Thoracic aorta (tissue), 2 donors: ENCODE data around the gene HECTD1. TPM values are rescaled to one million over a fixed set of nuclear protein-coding genes. Genes with fewer than 3 reads are reported as not detected.
"Not testable (repeated sequence)": the region's sequence is repeated elsewhere in the genome, so short reads cannot be mapped to it uniquely, and the experiment has no call there.

ENCODE experiments used
- ATAC-seq: fragments of 150-250 bp; one replicate; pipeline ENCODE4 v1.8.0; 2017; ENCODE audit warnings: low read depth; ENCODE audit not compliant: insufficient number of reproducible peaks, low FRiP score
- DNase-seq: peaks from one replicate; pipeline ENCODE4 v3.0.0-alpha.2; 2020; ENCODE audit warnings: low spot score
- H3K27ac ChIP-seq, 2 donors: fragments of 200-600 bp; sonication (generic); 1 replicate in 1 of 2; 2 replicates in 1 of 2; pipeline ENCODE4 v1.5.1; 2016; ENCODE audit warnings: mild to moderate bottlenecking in 2 of 2, moderate library complexity in 2 of 2
- H3K27me3 ChIP-seq: fragments of 200-600 bp; sonication (generic); replicated peaks from 2 replicates; pipeline ENCODE4 v1.6.0; 2016; ENCODE audit warnings: mild to moderate bottlenecking; ENCODE audit not compliant: insufficient read depth
- H3K36me3 ChIP-seq: fragments of 200-600 bp; sonication (generic); one replicate; pipeline ENCODE4 v1.5.1; 2016
- H3K4me1 ChIP-seq, 2 donors: fragments of 200-600 bp; sonication (generic); 1 replicate in 1 of 2; 2 replicates in 1 of 2; pipeline versions ENCODE4 v1.5.1 to v1.6.0; 2016; ENCODE audit warnings: low read depth in 2 of 2, mild to moderate bottlenecking in 1 of 2; ENCODE audit not compliant: control insufficient read depth in 1 of 2
- H3K4me3 ChIP-seq: fragments of 200-600 bp; sonication (generic); 2 replicates; pipeline ENCODE4 v1.5.1; 2016; ENCODE audit warnings: mild to moderate bottlenecking
- H3K9me3 ChIP-seq: fragments of 200-600 bp; sonication (generic); 2 replicates; pipeline ENCODE4 v1.5.1; 2016
- CTCF ChIP-seq: fragments of 200-600 bp; sonication (generic); IDR thresholded peaks from one replicate; pipeline ENCODE4 v1.5.1; 2019; ENCODE audit warnings: antibody characterized with exemption
- total RNA-seq, 2 donors: library from RNA; depleted of rRNA; stranded (reverse); fragments of >200 nt; gene quantifications; one replicate each; pipeline versions ENCODE4 v1.1.0 to v1.2.3, GENCODE V29; 2016

HECTD1 gene
- total RNA-seq, 2 donors from 2014 or later, result 82.6 to 185 TPM

- no peak for ATAC-seq
- TF ChIP-seq CTCF, result no peak
- no peak overlapping the region for H3K27ac ChIP-seq
- H3K36me3 ChIP-seq, result peaks cover 66% of the 10 kb centered on the region
- H3K27me3 ChIP-seq, result no peaks in the 10 kb centered on the region
- DNase-seq, result no peak
- no peak overlapping the region for H3K4me3 ChIP-seq
- no peaks in the 10 kb centered on the region for H3K4me1 ChIP-seq
- no peaks in the 10 kb centered on the region for H3K9me3 ChIP-seq
Measured at GRCh38 chr14:31106768-31107167, 100.8 kb downstream of the HECTD1 start.

GRCh38 chr14:31097081-31097480, 110.5 kb downstream of the HECTD1 start:
- Histone ChIP-seq H3K4me1 (no peaks in the 10 kb centered on the region), H3K4me3 (no peak overlapping the region), H3K27ac (no peak overlapping the region), H3K36me3 (peaks cover 17% of the 10 kb centered on the region), H3K9me3 (no peaks in the 10 kb centered on the region), H3K27me3 (no peaks in the 10 kb centered on the region)
- ATAC-seq (no peak), DNase-seq (no peak)
- no peak for TF ChIP-seq CTCF

DNA sequence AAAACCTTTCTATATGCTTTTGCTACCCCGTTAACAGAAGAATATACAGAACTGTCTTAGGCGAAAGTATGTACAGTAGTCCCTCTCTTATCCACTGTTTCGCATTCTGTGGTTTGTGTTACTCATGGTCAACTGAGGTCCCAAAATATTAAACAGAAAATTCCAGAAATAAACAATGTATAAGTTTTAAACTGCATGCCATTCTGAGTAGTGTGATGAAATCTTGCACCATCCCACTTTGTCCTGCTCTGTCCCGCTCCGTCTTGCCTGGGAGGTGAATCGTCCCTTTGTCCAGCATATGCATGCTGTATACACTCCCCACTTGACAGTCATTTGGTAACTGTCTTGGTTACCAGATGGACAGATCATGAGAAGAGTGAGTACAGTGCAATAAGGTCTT, 111.3 kb downstream of the HECTD1 start:
- H3K4me3 ChIP-seq, result no peak overlapping the region
- H3K36me3 ChIP-seq, result peaks cover 17% of the 10 kb centered on the region
- H3K27me3 ChIP-seq, result no peaks in the 10 kb centered on the region
- TF ChIP-seq CTCF, result no peak
- H3K9me3 ChIP-seq, result no peaks in the 10 kb centered on the region
- ATAC-seq (no peak), DNase-seq (no peak)
- H3K4me1 ChIP-seq, result peaks cover 4 to 5% of the 10 kb centered on the region in 2 donors
- no peak overlapping the region for H3K27ac ChIP-seq

DNA sequence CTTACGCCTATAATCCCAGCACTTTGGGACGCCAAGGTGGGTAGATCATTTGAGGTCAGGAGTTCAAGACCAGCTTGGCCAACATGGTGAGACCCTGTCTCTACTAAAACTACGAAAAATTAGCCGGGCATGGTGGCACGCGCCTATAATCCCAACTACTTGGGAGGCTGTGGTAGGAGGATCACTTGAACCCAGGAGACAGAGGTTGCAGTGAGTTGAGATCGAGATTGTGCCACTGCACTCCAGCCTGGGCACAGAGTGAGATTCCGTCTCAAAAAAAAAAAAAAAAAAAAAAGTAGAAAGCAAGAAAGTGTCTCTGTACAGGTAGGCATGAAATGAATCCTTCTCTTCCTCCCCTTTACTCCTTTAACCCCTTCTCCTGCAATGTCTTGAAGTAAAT, 111.8 kb downstream of the HECTD1 start:
- not testable (repeated sequence) for ATAC-seq, H3K4me3 ChIP-seq, H3K4me1 ChIP-seq, H3K27ac ChIP-seq, H3K27me3 ChIP-seq, H3K9me3 ChIP-seq, DNase-seq
- peaks cover 14% of the 10 kb centered on the region for H3K36me3 ChIP-seq

DNA sequence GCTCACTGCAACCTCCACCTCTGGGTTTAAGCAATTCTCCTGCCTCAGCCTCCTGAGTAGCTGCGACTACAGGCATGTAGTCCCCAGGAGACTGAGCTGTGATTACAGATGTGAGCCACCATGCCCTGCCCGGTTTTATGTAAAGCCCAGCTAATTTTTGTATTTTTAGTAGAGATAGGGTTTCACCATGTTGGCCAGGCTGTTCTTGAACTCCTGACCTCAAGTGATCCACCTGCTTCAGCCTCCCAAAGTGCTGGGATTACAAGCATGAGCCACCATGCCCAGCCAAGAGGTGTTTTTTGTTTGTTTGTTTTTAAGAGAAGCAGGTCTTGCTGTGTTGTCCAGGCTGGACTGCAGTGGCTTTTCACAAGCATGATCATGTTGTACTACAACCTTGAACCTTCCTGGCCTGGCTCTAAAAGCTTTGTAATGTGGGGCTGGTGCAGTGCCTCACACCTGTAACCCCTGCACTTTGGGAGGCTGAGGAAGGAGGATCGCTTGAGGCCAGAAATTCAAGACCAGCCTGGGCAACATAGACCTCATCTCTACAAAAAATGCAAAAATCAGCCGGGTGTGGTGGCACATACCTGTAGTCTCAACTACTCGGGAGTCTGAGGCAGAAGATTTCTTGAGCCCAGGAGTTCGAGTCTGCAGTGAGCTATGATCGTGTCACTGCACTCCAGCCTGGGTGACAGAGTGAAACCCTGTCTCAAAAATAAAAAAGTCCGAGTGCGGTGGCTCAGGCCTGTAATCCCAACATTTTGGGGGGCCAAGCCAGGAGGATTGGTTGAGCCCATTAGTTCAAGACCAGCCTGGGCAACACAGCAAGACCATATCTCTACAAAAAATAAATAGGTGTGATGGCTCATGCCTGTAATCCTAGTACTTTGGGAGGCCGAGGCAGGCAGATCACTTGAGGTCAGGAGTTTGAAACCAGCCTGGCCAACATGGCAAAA, 113.4 kb downstream of the HECTD1 start:
- H3K36me3 ChIP-seq, H3K9me3 ChIP-seq, H3K27ac ChIP-seq, ATAC-seq, H3K4me3 ChIP-seq, DNase-seq, H3K27me3 ChIP-seq: not testable (repeated sequence)
- peaks cover 12 to 15% of the 10 kb centered on the region in 2 donors for H3K4me1 ChIP-seq

- TF ChIP-seq CTCF, result no peak
- Histone ChIP-seq H3K27ac (no peak overlapping the region), H3K9me3 (no peaks in the 10 kb centered on the region), H3K4me3 (no peak overlapping the region), H3K4me1 (peaks cover 12 to 15% of the 10 kb centered on the region in 2 donors), H3K27me3 (no peaks in the 10 kb centered on the region), H3K36me3 (no peaks in the 10 kb centered on the region)
- ATAC-seq (no peak), DNase-seq (no peak)
Measured at GRCh38 chr14:31092160-31092708, 115.4 kb downstream of the HECTD1 start.
